GM21717 (cell line): Measurements from ENCODE around the gene CACNG6.

Experiments used
- ATAC-seq: cut with Tn5 transposase; IDR thresholded peaks from one replicate; pipeline ENCODE4 v1.9.1; 2021; ENCODE audit warnings: mild to moderate bottlenecking, moderate library complexity; ENCODE audit not compliant: unreplicated experiment

The CACNG6 gene

DNA sequence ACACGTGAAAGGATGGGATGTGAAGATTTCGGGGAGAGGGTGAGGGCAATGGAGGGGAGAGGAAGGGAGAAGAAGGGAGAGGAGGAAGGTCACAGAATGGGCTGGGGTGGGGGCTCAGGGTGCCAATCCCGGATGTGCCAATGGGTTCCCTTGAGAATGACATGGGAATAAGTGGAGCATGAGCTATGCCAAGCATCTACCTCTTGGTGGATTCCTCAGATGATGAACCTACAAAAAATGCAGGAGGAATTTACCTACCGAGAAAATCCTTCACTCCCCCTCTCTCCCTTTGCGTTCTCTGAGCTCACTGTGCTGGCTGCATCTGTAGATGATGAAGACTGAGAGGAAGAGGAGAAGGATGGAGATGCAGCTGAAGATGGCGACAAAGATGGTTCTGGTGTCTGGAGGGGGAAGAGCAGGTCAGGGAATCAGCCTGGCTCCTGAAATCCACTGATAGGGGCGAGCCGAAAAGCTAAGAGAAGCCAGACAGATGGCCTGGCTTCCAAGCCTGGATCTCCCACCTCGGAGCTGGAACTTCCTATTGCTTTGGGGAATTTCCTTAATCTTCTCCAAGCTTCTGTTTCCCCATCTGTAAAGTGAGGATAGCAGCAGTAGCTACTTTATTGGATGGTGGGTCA, 50.7 kb downstream of the CACNG6 start:
- ATAC-seq, result no peak

DNA sequence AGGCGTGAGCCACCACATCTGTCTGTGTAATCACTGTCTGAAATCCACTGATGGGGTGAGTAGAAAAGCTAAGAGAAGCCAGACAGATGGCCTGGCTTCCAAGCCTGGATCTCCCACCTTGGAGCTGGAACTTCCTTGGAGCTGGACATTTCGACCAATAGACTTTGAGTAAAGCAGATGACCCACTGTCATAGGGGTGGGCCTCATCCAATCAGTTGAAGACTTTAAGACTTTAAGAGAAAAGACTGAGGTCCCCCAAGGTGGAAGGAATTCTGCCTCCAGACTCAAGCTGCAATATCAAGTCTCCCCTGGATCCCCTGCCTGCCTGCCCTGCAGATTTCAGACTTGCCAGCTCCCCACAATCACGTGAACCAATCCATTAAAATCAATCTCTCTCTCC, 51.6 kb downstream of the CACNG6 start:
- no peak for ATAC-seq

DNA sequence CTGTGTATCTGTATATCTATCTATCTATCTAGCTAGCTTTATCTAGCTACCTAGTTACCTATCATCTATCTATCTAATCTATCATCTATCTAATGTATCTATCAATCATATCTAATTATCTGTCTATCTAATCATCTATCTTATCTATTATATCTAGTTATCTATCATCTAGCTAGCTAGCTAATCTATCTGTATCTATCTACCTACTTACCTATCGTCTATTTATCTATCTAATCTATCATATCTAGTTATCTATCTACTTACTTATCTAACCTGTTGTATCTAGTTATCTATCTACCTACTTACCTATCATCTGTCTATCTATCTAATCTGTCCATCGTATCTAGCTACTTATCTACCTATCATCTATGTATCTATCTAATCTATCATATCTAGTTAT, 54.3 kb downstream of the CACNG6 start:
- no peak for ATAC-seq

DNA sequence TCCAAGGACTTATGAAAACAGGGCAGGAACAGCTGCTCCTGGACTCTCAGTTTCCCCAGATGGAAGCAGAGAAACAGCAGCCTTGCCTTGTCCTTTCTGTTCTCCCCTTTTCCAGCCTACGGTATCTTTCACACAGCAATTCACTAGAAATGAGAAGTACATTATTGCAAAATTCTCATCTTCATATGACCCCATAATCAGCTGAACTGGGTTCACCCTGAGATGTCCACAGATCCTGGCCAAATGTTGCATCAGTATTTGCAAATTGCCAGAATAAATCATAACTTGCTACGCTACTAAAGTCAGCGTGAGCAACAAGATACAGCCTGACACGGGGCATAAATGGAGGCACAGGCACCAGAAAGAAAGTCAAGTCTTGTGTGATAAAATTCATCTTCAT, 56.2 kb downstream of the CACNG6 start:
- ATAC-seq, result no peak
